GM18526 (cell line): ENCODE results near the gene STRIT1.

Experiments used
- POLR2A ChIP-seq: IDR thresholded peaks from 3 replicates; pipeline ENCODE4 v1.6.1; 2011; ENCODE audit not compliant: insufficient read length; ENCODE audit errors: extremely low read depth

STRIT1 gene

DNA sequence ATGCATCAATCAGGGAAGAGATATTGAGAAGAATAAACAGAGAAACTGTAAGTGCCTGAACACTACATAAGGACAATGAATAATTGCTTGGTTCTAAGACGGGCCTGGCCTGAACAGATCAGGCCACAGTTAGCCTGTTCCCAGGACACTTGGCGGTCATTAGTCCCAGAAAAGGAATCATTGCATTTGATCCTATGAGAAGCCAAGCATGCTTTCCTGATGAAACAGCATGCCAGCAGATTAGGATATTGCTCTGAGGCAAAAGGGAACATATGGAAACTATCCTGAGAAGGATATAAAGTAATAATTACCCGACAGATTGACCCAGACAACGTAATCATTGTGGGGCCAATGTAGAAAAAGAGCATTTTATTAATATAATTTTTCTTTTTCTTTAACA lies 51.9 kb downstream of the STRIT1 start:
- TF ChIP-seq POLR2A, result no peak
